H1 (cell line): ENCODE measurements around the gene MTX3. TPM values are rescaled to one million over a fixed set of nuclear protein-coding genes. Genes with fewer than 3 reads are reported as not detected.

Experiments used
- HDAC2 ChIP-seq, 2 experiments: fragments of 300-600 bp in 1 of 2; sonication (generic) in 1 of 2; IDR thresholded peaks; 2 replicates each; pipeline ENCODE4 v1.6.1; 2011 to 2012; ENCODE audit warnings: low read depth in 2 of 2, low read length in 2 of 2, mild to moderate bottlenecking in 2 of 2, moderate library complexity in 2 of 2, borderline replicate concordance in 1 of 2, inconsistent platforms in 1 of 2
- RAD21 ChIP-seq, 2 experiments: IDR thresholded peaks in 1 of 2; conservative IDR thresholded peaks in 1 of 2; 2 replicates each; pipeline ENCODE4 v1.6.1; 2011; ENCODE audit warnings: low read depth in 2 of 2, low read length in 2 of 2, improper control_type of control experiment in 1 of 2, inconsistent platforms in 1 of 2, mild to moderate bottlenecking in 1 of 2, moderate library complexity in 1 of 2
- polyA plus RNA-seq, 7 experiments: library from polyadenylated mRNA; depleted of rRNA in 3 of 7; stranded (reverse) in 5 of 7; unstranded in 2 of 7; fragments of >200 nt in 5 of 7; fragments of 200-250 nt in 2 of 7; gene quantifications; 1 replicate in 5 of 7; 2 replicates in 1 of 7; 4 replicates in 1 of 7; pipeline versions ENCODE4 v1.2.1 to v1.2.3, GENCODE V29; 2011 to 2013; ENCODE audit warnings: missing spikeins in 2 of 7, mixed read lengths in 2 of 7
- total RNA-seq: library from RNA; stranded (reverse); fragmentation: NEBNext Ultra II Directional; extraction: Animal tissue kit (Norgen Biotek cat#: 25700); gene quantifications from 2 replicates; pipeline ENCODE4 v1.2.1, GENCODE V29; 2021

MTX3 gene
- total and polyA plus RNA-seq, 2 of the 8 experiments (the other 6 are each of a cell fraction or from before 2014, with no cell fraction given) = 9.4 to 28.8 TPM

- TF ChIP-seq RAD21 (IDR thresholded peaks at IDR 0.05 in 1 of 2, conservative IDR thresholded peaks at IDR 0.05 in 1 of 2; ENCODE audit: low read depth in 2 of 2, low read length in 2 of 2) (no peak), HDAC2 (IDR thresholded peaks at IDR 0.05; ENCODE audit: borderline replicate concordance in 1 of 2, low read depth in 2 of 2, low read length in 2 of 2) (no peak)
These were observed 17.6 kb downstream of the MTX3 start (continued) for GRCh38 chr5:79973511-79973910.
